Mesendoderm (in vitro differentiated cells): ENCODE measurements around the gene C9orf85.

ENCODE experiments used
- DNase-seq: peaks from one replicate; pipeline ENCODE4 v3.0.0; 2013
- H2AK5ac ChIP-seq: 2 replicates; pipeline ENCODE4 v1.6.1; 2013; ENCODE audit warnings: low read length, inconsistent platforms
- H2BK120ac ChIP-seq: 2 replicates; pipeline ENCODE4 v1.6.1; 2013; ENCODE audit warnings: low read depth, mild to moderate bottlenecking, low read length, moderate library complexity, mixed read lengths
- H2BK15ac ChIP-seq: replicated peaks from 2 replicates; pipeline ENCODE4 v1.6.1; 2013; ENCODE audit warnings: low read depth, mild to moderate bottlenecking, moderate library complexity
- H2BK5ac ChIP-seq: 2 replicates; pipeline ENCODE4 v1.6.1; 2013; ENCODE audit warnings: low read length, inconsistent platforms
- H3K18ac ChIP-seq: 2 replicates; pipeline ENCODE4 v1.6.1; 2013; ENCODE audit warnings: mild to moderate bottlenecking, low read length, mixed read lengths
- H3K23ac ChIP-seq: one replicate; pipeline ENCODE4 v1.6.1; 2013; ENCODE audit warnings: low read length
- H3K27ac ChIP-seq: 2 replicates; pipeline ENCODE4 v1.5.1; 2013; ENCODE audit warnings: low read depth, mild to moderate bottlenecking, inconsistent platforms, low read length, moderate library complexity
- H3K27me3 ChIP-seq: 2 replicates; pipeline ENCODE4 v1.6.1; 2013; ENCODE audit warnings: low read length, control low read depth, mild to moderate bottlenecking, inconsistent platforms; ENCODE audit not compliant: insufficient read depth, poor library complexity
- H3K36me3 ChIP-seq: 2 replicates; pipeline ENCODE4 v1.6.1; 2013; ENCODE audit warnings: low read length, inconsistent platforms; ENCODE audit not compliant: control insufficient read depth, insufficient read depth
- H3K4ac ChIP-seq: one replicate; pipeline ENCODE4 v1.6.1; 2013; ENCODE audit warnings: low read depth, mild to moderate bottlenecking, low read length, moderate library complexity
- H3K4me1 ChIP-seq: 2 replicates; pipeline ENCODE4 v1.6.1; 2013; ENCODE audit warnings: low read depth, low read length, inconsistent platforms; ENCODE audit not compliant: control insufficient read depth
- H3K4me2 ChIP-seq: 2 replicates; pipeline ENCODE4 v1.6.1; 2013; ENCODE audit warnings: low read length
- H3K4me3 ChIP-seq: 2 replicates; pipeline ENCODE4 v1.5.1; 2013; ENCODE audit warnings: mild to moderate bottlenecking, low read length
- H3K56ac ChIP-seq: one replicate; pipeline ENCODE4 v1.6.1; 2013; ENCODE audit warnings: low read length
- H3K79me1 ChIP-seq: 2 replicates; pipeline ENCODE4 v1.6.1; 2013; ENCODE audit warnings: low read length, inconsistent platforms
- H3K79me2 ChIP-seq: 2 replicates; pipeline ENCODE4 v1.6.1; 2013; ENCODE audit warnings: mild to moderate bottlenecking, low read length; ENCODE audit not compliant: control insufficient read depth, insufficient read depth
- H3K9ac ChIP-seq: 2 replicates; pipeline ENCODE4 v1.6.1; 2013; ENCODE audit warnings: low read length, inconsistent platforms
- H4K5ac ChIP-seq: one replicate; pipeline ENCODE4 v1.6.1; 2013; ENCODE audit warnings: low read length
- H4K8ac ChIP-seq: one replicate; pipeline ENCODE4 v1.6.1; 2013; ENCODE audit warnings: low read depth, mild to moderate bottlenecking, control low read depth, low read length, moderate library complexity
- WGBS: extraction: QIAGEN DNeasy Blood & Tissue Kit; methylation state at CpG from one replicate; pipeline ENCODE4 v1.1.7; 2013; ENCODE audit warnings: low lambda C conversion rate, missing lambda C conversion rate; ENCODE audit not compliant: insufficient coverage; ENCODE audit errors: extremely low coverage; 5-methylcytosine and 5-hydroxymethylcytosine counted together

The C9orf85 gene

DNA sequence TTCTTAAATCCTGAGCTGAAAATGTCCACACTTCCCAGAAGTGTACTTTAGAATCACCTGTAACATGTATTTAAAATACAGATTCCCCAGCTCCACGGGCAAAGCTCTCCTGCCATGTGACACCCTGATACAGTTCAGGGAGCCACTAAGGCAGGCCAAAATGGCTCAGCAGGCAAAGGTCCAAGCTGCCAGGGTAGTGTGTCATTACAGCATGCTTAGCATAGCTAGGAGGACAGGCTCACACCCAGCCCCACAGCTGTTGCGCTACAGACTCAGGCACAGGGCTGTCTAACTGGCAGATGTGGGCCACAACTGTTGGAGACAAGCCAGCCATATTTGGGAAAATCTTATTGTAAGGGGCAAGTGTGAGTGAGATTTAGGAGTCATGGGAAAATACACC is 73.0 kb downstream of the C9orf85 start:
- H2BK120ac ChIP-seq, result no peak overlapping the region
- H3K4me2 ChIP-seq, result no peak overlapping the region
- no peak overlapping the region for H3K4ac ChIP-seq
- H3K56ac ChIP-seq, result peak overlapping the region; percentile 3
- H3K27me3 ChIP-seq, result no peaks in the 10 kb centered on the region
- H3K23ac ChIP-seq, result no peak overlapping the region
- no peaks in the 10 kb centered on the region for H3K4me1 ChIP-seq
- no peaks in the 10 kb centered on the region for H3K36me3 ChIP-seq
- no peaks in the 10 kb centered on the region for H3K79me2 ChIP-seq
- no peak overlapping the region for H3K4me3 ChIP-seq
- no peak overlapping the region for H2AK5ac ChIP-seq
- peak; percentile 48 for DNase-seq
- no peak overlapping the region for H4K5ac ChIP-seq
- H2BK5ac ChIP-seq, result no peak overlapping the region
- H3K27ac ChIP-seq, result no peak overlapping the region
- no peaks in the 10 kb centered on the region for H3K79me1 ChIP-seq
- no CpG with 5 or more reads among the region's 2 CpGs for WGBS
- H3K18ac ChIP-seq, result no peak overlapping the region
- no peak overlapping the region for H4K8ac ChIP-seq
- H2BK15ac ChIP-seq, result no peak overlapping the region
- H3K9ac ChIP-seq, result no peak overlapping the region

DNA sequence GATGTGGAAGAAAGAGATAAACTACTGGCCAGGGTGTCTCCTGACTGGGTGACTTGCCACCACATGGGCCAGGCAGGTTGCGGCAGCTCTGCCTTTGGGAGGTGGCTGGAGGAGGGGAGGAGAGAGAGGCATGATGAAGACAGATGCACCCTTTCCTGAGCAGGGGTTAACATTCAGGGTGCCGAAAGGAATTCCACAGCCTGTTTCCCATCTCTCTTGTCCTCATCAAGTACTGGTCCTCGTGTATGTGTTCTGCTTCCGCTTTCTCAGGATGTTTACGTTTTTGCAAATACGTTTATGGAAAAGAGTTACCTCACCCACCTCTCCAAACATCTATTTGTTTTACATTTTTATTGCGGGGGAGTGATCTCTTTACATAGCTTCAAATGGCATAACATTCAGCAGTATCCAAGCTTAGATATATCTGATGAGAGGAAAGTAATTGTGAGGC is 73.4 kb downstream of the C9orf85 start:
- Histone ChIP-seq H3K27ac (no peak overlapping the region), H2AK5ac (no peak overlapping the region), H3K4me2 (no peak overlapping the region), H2BK15ac (no peak overlapping the region), H2BK120ac (no peak overlapping the region), H4K5ac (no peak overlapping the region), H4K8ac (no peak overlapping the region), H3K79me1 (no peaks in the 10 kb centered on the region), H3K4ac (no peak overlapping the region), H2BK5ac (no peak overlapping the region), H3K9ac (no peak overlapping the region), H3K23ac (no peak overlapping the region), H3K36me3 (no peaks in the 10 kb centered on the region), H3K79me2 (no peaks in the 10 kb centered on the region), H3K18ac (no peak overlapping the region), H3K4me3 (no peak overlapping the region), H3K4me1 (no peaks in the 10 kb centered on the region), H3K56ac (no peak overlapping the region), H3K27me3 (no peaks in the 10 kb centered on the region)
- WGBS, result no CpG with 5 or more reads among the region's 7 CpGs
- peak; percentile 31 for DNase-seq

DNA sequence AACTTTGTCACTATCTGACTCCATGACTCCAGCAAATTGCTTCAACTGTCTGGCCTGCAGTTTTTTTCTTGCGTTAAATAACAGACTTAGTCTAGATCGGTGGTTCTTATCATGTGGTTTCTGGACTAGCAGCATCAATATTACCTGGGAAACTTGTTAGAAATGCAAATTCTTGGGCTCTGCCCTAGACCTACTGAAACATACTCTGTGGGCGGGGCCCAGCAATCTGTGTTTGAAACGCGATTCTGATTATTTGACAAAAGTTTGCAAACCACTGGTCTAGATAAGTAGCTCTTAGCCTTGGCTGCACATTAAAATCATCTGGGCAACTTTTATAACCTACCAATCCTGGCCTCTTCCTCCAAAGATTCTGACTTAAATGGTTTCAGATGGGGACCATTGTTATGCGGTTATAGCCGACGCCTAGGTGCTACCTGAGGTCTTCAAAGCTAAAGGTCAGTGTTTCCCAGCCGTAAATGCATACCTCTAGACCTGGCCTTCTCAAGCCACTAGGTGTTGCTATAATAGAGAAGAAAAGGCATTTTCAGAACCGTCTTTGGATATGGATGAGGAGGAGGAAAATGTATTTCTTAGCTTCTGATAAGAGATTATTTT is 74.0 kb downstream of the C9orf85 start:
- no peak overlapping the region for H4K5ac ChIP-seq
- H2BK5ac ChIP-seq, result no peak overlapping the region
- H3K4me1 ChIP-seq, result no peaks in the 10 kb centered on the region
- no peak overlapping the region for H3K4me2 ChIP-seq
- H3K18ac ChIP-seq, result peak overlapping the region; percentile 60
- no peak overlapping the region for H3K23ac ChIP-seq
- no peak overlapping the region for H3K9ac ChIP-seq
- no peak overlapping the region for H2AK5ac ChIP-seq
- peak; percentile 86 for DNase-seq
- H2BK15ac ChIP-seq, result no peak overlapping the region
- H2BK120ac ChIP-seq, result no peak overlapping the region
- no peak overlapping the region for H3K4me3 ChIP-seq
- no peak overlapping the region for H4K8ac ChIP-seq
- WGBS, result no CpG with 5 or more reads among the region's 10 CpGs
- no peaks in the 10 kb centered on the region for H3K36me3 ChIP-seq
- H3K79me2 ChIP-seq, result no peaks in the 10 kb centered on the region
- no peaks in the 10 kb centered on the region for H3K27me3 ChIP-seq
- H3K27ac ChIP-seq, result no peak overlapping the region
- no peak overlapping the region for H3K56ac ChIP-seq
- no peaks in the 10 kb centered on the region for H3K79me1 ChIP-seq
- H3K4ac ChIP-seq, result no peak overlapping the region

DNA sequence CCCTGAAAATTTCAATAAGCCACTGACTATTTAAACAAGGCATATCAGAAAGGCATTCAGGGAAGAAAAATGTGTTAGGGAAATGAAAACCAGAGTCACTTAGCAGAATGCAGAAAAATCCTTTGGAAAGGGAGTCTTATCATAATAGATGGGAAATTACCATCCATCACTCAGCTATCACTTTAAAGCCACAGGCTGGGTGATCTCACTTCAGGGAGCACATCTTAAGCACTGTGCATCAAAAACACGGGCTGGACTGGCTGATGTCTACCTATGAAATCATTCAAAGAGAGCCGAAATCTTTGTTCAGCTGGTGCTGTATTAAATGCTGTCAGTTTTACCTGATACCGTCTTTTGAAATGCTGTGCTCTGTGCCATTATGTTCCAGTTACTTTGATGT is 75.5 kb downstream of the C9orf85 start:
- H3K56ac ChIP-seq, result no peak overlapping the region
- H2BK120ac ChIP-seq, result no peak overlapping the region
- no peak overlapping the region for H2AK5ac ChIP-seq
- no peak overlapping the region for H3K23ac ChIP-seq
- H3K27ac ChIP-seq, result no peak overlapping the region
- no peaks in the 10 kb centered on the region for H3K79me1 ChIP-seq
- H3K9ac ChIP-seq, result no peak overlapping the region
- H3K79me2 ChIP-seq, result no peaks in the 10 kb centered on the region
- H2BK15ac ChIP-seq, result no peak overlapping the region
- no peak overlapping the region for H4K8ac ChIP-seq
- no CpG with 5 or more reads among the region's 3 CpGs for WGBS
- H3K4me2 ChIP-seq, result no peak overlapping the region
- H3K36me3 ChIP-seq, result no peaks in the 10 kb centered on the region
- H3K18ac ChIP-seq, result no peak overlapping the region
- no peak overlapping the region for H2BK5ac ChIP-seq
- no peaks in the 10 kb centered on the region for H3K4me1 ChIP-seq
- no peak for DNase-seq
- no peak overlapping the region for H3K4me3 ChIP-seq
- no peaks in the 10 kb centered on the region for H3K27me3 ChIP-seq
- no peak overlapping the region for H3K4ac ChIP-seq
- H4K5ac ChIP-seq, result no peak overlapping the region

DNA sequence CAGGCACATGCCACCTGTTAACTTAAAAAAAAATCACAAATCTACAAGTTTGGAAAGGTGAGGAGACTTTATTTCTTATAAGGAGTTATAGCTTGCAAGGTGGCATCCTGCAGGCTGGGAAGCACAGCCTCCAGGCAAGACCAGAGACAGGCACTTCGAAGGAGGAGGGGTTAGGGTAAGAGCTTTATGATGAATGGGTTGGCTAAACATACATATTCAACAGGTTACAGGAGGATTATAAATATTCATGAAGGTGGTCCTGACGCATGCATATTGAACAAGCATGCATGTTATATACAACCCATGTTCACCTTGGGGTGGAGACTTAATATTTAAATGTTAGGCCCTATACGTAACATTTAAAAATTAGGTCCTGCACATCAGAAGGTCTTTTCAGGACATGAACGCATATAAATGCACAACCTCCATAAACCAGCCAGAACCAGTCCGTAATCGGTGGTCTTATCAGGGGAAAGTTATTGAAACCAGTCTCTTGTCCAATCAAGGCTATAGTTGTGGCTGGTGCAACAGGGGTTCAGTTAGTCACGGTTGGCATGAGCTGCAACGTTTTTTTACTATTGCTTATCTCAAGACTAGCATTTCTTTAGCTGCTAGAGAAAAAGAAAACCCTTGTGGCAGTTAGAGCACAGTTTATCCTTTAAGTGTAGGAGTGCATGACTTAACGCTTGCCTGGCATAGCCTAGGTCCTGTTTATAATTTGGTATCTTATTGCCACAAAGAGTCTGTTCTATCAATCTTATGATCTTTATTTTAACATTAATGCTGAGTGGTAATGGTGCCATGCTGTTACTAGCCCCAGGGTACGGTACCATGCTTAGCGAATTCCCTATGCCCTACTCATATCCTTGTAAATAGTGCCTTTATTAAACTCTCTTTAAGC is 76.3 kb downstream of the C9orf85 start:
- H4K5ac ChIP-seq, result no peak overlapping the region
- H2BK120ac ChIP-seq, result no peak overlapping the region
- no peak overlapping the region for H3K23ac ChIP-seq
- H2BK5ac ChIP-seq, result no peak overlapping the region
- no CpG with 5 or more reads among the region's 11 CpGs for WGBS
- H2AK5ac ChIP-seq, result no peak overlapping the region
- DNase-seq, result no peak
- H3K4me2 ChIP-seq, result no peak overlapping the region
- H3K79me2 ChIP-seq, result no peaks in the 10 kb centered on the region
- H3K36me3 ChIP-seq, result no peaks in the 10 kb centered on the region
- H3K4me3 ChIP-seq, result no peak overlapping the region
- no peak overlapping the region for H3K9ac ChIP-seq
- H3K4ac ChIP-seq, result no peak overlapping the region
- H3K27me3 ChIP-seq, result no peaks in the 10 kb centered on the region
- no peak overlapping the region for H3K27ac ChIP-seq
- no peak overlapping the region for H2BK15ac ChIP-seq
- no peak overlapping the region for H3K56ac ChIP-seq
- no peak overlapping the region for H3K18ac ChIP-seq
- no peak overlapping the region for H4K8ac ChIP-seq
- no peaks in the 10 kb centered on the region for H3K4me1 ChIP-seq
- no peaks in the 10 kb centered on the region for H3K79me1 ChIP-seq
